HepG2 (cell line): ENCODE results near the gene ESRP2. TPM values are rescaled to one million over a fixed set of nuclear protein-coding genes. Genes with fewer than 3 reads are reported as not detected.
A peak's percentile ranks its signal among the peaks of the same experiment; 100 is the strongest.

Experiments used
- ARID4A ChIP-seq: sonication (generic); formaldehyde crosslinking; IDR thresholded peaks from 2 replicates; pipeline ENCODE4 v1.5.0; 2020; ENCODE audit warnings: mild to moderate bottlenecking, missing genetic modification reagents, borderline replicate concordance
- ATF7-NPFF ChIP-seq: sonication (generic); formaldehyde crosslinking; IDR thresholded peaks from 2 replicates; pipeline ENCODE4 v1.8.1; 2023; ENCODE audit warnings: mild to moderate bottlenecking, low read depth, missing genetic modification reagents, moderate library complexity
- ETV6 ChIP-seq: sonication (generic); formaldehyde crosslinking; conservative IDR thresholded peaks from 2 replicates; pipeline ENCODE4 v1.4.0; 2020; ENCODE audit warnings: missing genetic modification reagents
- HNF4A ChIP-seq: sonication (generic); formaldehyde crosslinking; IDR thresholded peaks from 2 replicates; pipeline ENCODE4 v1.4.0; 2020; ENCODE audit warnings: missing genetic modification reagents
- HOMEZ ChIP-seq: IDR thresholded peaks from 2 replicates; pipeline ENCODE4 v1.6.1; 2016; ENCODE audit warnings: low read depth
- IRF2 ChIP-seq: IDR thresholded peaks from 2 replicates; pipeline ENCODE4 v1.6.1; 2018; ENCODE audit warnings: missing genetic modification reagents, missing compliant biosample characterization
- KDM5B ChIP-seq: sonication (generic); formaldehyde crosslinking; IDR thresholded peaks from 2 replicates; pipeline ENCODE4 v1.4.0; 2020; ENCODE audit warnings: missing genetic modification reagents, mild to moderate bottlenecking, borderline replicate concordance
- KLF11 ChIP-seq: IDR thresholded peaks from 2 replicates; pipeline ENCODE4 v1.6.1; 2016; ENCODE audit warnings: missing compliant biosample characterization
- NFYC ChIP-seq: IDR thresholded peaks from 2 replicates; pipeline ENCODE4 v1.6.1; 2016; ENCODE audit warnings: missing genetic modification reagents, missing compliant biosample characterization
- RBFOX2 ChIP-seq: fragments of 200-400 bp; formaldehyde crosslinking; IDR thresholded peaks from 2 replicates; pipeline ENCODE4 v1.6.1; 2017; ENCODE audit warnings: low read depth, mild to moderate bottlenecking, low read length
- SSRP1 ChIP-seq: IDR thresholded peaks from 2 replicates; pipeline ENCODE4 v1.6.1; 2016; ENCODE audit warnings: control low read depth
- TCF12 ChIP-seq, 2 experiments: fragments of 450-650 bp in 1 of 2; sonication (generic) in 1 of 2; formaldehyde crosslinking in 1 of 2; IDR thresholded peaks; 2 replicates each; pipeline versions ENCODE4 v1.6.1 to v1.8.0; 2017 to 2022; ENCODE audit warnings: antibody characterized with exemption in 1 of 2, mild to moderate bottlenecking in 1 of 2, missing genetic modification reagents in 1 of 2, moderate library complexity in 1 of 2
- ZBED4 ChIP-seq: sonication (generic); formaldehyde crosslinking; IDR thresholded peaks from 2 replicates; pipeline ENCODE4 v1.4.0; 2020; ENCODE audit warnings: missing genetic modification reagents, borderline replicate concordance
- ZNF446 ChIP-seq: sonication (generic); formaldehyde crosslinking; IDR thresholded peaks from 2 replicates; pipeline ENCODE4 v1.5.0; 2020; ENCODE audit warnings: mild to moderate bottlenecking, missing genetic modification reagents
- ZNF484 ChIP-seq: sonication (generic); formaldehyde crosslinking; IDR thresholded peaks from 2 replicates; pipeline ENCODE4 v1.5.1; 2020; ENCODE audit warnings: mild to moderate bottlenecking, low read depth, missing genetic modification reagents, borderline replicate concordance
- ZNF614 ChIP-seq: IDR thresholded peaks from 2 replicates; pipeline ENCODE4 v1.6.1; 2018; ENCODE audit warnings: missing biosample characterization, missing genetic modification reagents, inconsistent platforms, borderline replicate concordance
- polyA plus RNA-seq, 8 experiments: library from polyadenylated mRNA; depleted of rRNA in 3 of 8; stranded (reverse) in 7 of 8; unstranded in 1 of 8; fragments of >200 nt; fragmentation: Illumina TruSeq in 4 of 8; extraction: Trizol in 4 of 8; gene quantifications; 2 replicates each; pipeline versions ENCODE4 v1.2.1 to v1.2.3, GENCODE V29; 2011 to 2016; ENCODE audit warnings: low read depth in 4 of 8, missing spikeins in 1 of 8, mixed read lengths in 1 of 8; ENCODE audit not compliant: insufficient read depth in 1 of 8
- total RNA-seq, 5 experiments: library from RNA; depleted of rRNA; stranded (reverse); fragments of >200 nt; fragmentation: Illumina TruSeq; extraction: Trizol; gene quantifications; 2 replicates each; pipeline ENCODE4 v1.2.3, GENCODE V29; 2016; ENCODE audit warnings: low read depth in 1 of 5
- TF ChIP-seq, protein P1 (sequence below): sonication (generic); formaldehyde crosslinking; IDR thresholded peaks from 2 replicates; pipeline ENCODE4 v1.5.0; 2020; ENCODE audit warnings: missing genetic modification reagents, mild to moderate bottlenecking, borderline replicate concordance

Gene ESRP2
- total and polyA plus RNA-seq, 2 of the 13 experiments (the other 11 are each of a cell fraction or from before 2014, with no cell fraction given): 21.1 to 32.4 TPM

DNA sequence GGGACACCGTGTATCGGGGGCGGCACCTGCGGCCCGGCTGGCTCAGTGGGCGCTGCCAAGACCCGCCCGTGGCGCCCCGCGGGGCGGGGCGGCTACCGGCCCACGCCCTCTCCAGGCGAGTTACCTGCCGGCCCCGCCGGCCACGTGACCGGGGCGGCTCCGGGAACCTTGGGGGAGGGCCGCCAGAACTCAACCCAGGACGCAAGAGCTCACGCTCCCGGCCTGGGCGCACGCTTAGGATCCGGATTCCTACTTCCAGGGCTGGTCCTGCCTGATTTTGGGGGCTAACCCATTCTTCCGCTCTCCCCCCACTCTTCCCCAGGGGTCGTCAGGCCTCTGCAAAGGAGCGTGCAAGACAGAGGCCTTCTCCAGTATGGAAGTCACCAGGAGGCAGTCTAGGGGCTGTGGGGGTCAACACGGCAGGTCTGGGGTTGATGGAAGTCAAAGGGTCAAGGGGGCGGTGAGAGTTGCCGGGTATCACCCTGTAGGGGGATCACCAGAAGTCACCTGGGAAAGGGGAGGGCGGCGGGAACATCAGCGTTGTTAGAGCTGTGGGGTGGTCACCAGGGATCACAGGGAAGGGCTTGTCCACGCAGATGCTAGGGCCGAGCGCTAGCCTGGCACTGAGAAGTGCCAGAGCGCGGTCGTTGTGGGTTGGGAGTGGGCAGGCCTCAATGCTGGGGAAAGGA lies 354 bp upstream of the ESRP2 start (continued):
- no peak for TF ChIP-seq KLF11 (CRISPR knock-in tag)
- 0 out of 2 replicates have a peak, but pooled peaks have one; percentile 10 for TF ChIP-seq NFYC (CRISPR knock-in tag)
- no peak for TF ChIP-seq KDM5B (CRISPR knock-in tag)
- 0 out of 2 replicates have a peak, but pooled peaks have one; percentile 14 for TF ChIP-seq ARID4A (CRISPR knock-in tag)
- TF ChIP-seq, protein P1, sequence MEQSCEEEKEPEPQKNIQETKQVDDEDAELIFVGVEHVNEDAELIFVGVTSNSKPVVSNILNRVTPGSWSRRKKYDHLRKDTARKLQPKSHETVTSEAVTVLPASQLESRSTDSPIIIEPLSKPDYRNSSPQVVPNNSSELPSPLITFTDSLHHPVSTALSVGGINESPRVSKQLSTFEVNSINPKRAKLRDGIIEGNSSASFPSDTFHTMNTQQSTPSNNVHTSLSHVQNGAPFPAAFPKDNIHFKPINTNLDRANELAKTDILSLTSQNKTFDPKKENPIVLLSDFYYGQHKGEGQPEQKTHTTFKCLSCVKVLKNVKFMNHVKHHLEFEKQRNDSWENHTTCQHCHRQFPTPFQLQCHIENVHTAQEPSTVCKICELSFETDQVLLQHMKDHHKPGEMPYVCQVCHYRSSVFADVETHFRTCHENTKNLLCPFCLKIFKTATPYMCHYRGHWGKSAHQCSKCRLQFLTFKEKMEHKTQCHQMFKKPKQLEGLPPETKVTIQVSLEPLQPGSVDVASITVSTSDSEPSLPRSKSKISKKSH (CRISPR knock-in tag): no peak; the same call in 1 of the 2 replicates
- 0 out of 2 replicates have a peak, but pooled peaks have one; percentile 25 for TF ChIP-seq HOMEZ (CRISPR knock-in tag)
- no peak; the same call in 1 of the 2 replicates for TF ChIP-seq ZNF614 (CRISPR knock-in tag)
- peak; percentile 80; the same call in 1 of the 2 replicates for TF ChIP-seq ZNF484 (CRISPR knock-in tag)
- peak; percentile 83 for TF ChIP-seq RBFOX2
- TF ChIP-seq ZBED4: peak; percentile 70; the same call in 1 of the 2 replicates
- no peak; the same call in 1 of the 2 replicates for TF ChIP-seq ETV6 (CRISPR knock-in tag)
- 0 out of 2 replicates have a peak, but pooled peaks have one; percentile 6 for TF ChIP-seq HNF4A
- no peak for TF ChIP-seq SSRP1
- TF ChIP-seq IRF2 (CRISPR knock-in tag): no peak; the same call in 1 of the 2 replicates
- peak; percentile 54 for TF ChIP-seq ATF7-NPFF
- TF ChIP-seq TCF12 (IDR thresholded peaks at IDR 0.05): no peak
- TF ChIP-seq TCF12 (CRISPR knock-in tag; IDR thresholded peaks at IDR 0.05): 0 out of 2 replicates have a peak, but pooled peaks have one; percentile 51
- TF ChIP-seq ZNF446 (CRISPR knock-in tag): peak; percentile 14; the same call in 1 of the 2 replicates
